Measurements from ENCODE around the gene COL5A1.

COL5A1 gene

DNA sequence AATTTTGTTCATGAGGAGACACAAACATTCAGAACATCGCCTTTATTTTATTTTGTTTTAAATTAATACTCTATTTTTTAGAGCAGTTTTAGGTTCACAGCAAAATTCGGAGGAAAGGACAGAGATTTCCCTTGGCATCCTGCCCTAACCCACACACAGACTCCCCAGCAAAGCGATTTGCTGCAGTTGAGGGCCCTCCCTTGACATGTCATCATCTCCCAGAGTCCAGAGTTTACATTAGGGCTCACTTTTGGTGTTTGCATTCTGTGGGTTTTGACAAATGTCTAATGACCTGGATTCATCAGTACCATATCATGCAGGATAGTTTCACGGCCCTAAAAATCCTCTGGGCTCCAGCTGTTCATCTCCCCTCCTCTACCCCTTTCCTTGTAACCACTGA is 33.6 kb upstream of the COL5A1 start:
- DNase-seq (ENCODE audit: low spot score) = no peak

DNA sequence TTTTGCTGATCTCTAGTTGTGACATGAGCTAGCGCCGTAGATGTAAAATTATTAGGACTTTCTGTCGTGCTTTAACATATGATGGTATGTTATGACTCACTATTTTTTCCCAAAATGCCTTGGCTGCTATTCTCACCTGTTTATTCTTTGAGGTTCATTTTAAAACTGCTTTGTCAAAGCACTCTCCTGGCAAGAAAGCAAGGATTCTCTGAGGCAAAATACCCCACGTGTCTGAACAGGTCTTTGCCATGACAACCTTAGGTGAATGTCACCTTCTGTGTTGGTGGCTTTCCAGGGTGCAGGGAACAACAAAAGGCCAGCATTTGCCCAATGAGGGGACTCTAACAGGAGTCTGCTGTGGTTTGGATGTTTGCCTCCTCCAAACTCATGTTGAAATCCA is 30.6 kb upstream of the COL5A1 start:
- DNase-seq (ENCODE audit: low spot score) = no peak

DNA sequence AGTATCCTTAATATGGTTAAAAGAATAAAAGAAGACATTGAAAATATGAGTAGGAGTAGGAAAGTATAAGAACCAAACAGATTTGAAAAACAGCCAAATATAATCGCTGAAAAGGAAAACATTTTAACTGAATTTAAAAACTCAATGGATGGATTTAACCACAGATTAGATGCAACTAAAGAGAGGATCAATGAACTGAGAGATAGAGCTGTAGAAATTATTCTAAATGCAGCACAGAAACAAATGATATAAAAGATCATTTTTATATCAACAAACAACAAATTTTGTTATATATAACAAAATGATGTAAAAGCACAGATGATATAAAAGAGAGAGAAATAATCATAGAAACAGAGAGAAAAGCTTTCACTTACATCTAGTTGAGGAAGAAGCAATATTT is 29.3 kb upstream of the COL5A1 start:
- DNase-seq (ENCODE audit: low spot score) = no peak

DNA sequence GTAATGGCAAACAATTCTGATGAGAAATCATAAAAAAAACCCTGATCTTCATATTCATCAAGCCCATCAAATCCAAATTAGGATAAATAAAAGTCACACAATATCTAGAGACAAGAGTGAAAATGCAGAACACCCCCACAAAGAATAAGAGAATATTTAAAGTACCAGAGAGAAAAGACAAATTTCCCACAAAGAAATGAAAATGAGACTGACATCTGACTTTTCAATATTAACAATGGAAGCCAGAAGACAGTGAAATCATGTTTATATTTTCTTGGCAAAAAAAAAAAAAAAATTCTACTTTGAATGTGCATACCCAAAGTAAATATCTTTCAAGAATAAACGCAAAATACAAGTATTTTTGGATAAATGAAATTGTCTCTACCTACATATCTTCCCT is 28.9 kb upstream of the COL5A1 start:
- DNase-seq (ENCODE audit: low spot score) = no peak

DNA sequence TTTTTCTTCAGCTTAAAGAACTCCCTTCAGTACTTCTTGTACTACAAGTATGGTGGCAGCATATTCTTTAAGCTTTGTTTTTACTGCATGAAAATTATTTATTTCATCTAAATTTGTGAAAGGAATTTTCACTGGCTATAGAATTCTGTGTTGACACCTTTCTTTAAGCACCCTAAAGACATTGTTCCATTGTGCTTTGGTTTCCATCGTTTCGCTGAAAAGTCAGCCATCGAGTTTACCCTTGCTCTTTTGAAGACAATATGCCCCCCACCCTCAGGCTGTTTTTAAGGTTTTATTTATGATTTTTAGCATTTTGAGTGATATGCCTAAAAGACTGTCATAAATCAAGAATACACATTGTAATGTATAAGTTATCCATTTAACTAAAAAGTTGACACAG is 27.3 kb upstream of the COL5A1 start:
- no peak for DNase-seq (ENCODE audit: low spot score)

DNA sequence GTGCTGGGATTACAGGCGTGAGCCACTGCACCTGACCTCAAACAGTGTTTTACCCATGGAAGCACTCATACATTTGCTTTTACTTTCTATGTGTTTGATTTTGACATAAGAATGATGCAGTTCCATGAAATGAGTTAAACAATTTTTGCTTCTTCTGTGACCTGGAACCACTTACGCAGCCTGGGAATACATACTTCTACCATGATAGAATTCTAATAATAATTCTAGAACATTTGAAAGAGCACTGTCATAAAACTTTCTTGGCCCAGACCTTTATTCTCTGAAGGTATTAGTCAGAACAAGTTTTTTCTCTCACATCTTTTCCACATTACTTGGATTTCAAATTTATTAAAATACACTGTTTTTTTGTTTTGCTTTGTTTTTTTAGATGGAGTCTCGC is 25.3 kb upstream of the COL5A1 start:
- DNase-seq (ENCODE audit: low spot score) = no peak

DNA sequence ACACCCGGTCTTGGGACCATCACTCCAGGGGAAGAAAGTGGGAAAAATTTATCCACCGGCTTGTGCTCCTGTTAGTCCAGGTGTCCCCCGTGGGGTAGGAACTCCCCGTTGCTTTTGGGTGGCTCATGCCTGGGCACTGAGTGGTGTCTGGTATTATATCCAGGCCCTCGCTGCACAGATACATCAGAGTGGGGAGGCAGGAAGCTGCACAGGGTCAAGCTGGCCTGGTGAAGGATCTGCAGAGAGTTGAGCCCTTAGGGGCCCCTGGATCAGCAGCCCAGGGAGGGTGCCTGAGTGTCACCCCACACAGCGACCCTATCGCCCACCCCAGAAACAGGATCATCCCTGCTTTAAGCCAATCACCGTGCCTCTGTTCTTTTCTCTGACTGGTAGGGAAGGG is 24.4 kb upstream of the COL5A1 start:
- no peak for DNase-seq (ENCODE audit: low spot score)

DNA sequence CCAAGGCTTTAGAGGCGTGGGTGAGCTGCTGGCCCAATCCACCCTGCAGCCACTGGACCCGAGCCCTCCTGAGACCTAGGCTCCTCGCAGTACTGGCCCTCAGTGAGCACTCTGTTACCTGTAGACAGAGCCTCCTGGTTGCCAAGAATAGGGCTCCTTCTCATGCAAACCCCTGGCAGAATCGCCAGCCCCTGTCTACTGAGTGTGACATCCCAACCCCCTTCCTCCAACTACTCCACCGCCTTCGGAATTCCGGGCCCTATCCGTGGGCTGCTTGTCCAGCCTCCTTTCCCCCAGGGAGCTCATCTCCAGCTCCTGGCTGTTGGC is 23.8 kb upstream of the COL5A1 start:
- no peak for DNase-seq (ENCODE audit: low spot score)

DNA sequence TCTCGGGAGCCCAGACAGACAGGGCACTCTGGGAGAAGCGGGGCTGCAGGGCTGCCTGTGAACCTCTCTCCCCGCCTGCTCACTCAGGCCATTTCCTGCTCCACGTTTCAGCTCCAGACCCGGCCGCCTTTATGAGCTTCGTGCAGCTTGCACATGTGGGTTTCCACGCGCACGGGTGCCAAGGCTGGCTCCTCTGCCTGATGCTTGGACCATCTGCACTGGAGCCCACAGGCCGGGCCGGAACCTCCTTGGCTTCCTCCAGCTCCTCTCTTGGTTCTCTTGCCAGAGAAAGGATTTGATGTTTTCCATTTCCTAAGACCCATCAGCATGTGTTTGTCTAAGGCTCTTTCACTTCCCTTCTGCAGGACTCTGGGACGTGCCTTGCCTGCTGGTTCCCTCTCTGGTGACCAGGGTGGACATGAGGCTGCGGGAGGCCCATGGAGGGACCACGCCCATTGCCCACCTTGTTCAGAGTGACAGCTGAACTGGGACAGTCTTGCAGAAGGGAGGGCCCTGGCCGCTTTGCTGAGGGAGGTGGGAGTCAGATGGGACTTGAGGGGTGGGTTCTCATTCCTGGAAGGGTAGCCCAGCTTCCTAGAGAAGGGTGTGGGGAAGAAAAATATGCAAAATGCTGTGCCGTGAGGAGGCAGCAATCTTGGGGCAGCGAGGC is 23.3 kb upstream of the COL5A1 start:
- no peak for DNase-seq (ENCODE audit: low spot score)

DNA sequence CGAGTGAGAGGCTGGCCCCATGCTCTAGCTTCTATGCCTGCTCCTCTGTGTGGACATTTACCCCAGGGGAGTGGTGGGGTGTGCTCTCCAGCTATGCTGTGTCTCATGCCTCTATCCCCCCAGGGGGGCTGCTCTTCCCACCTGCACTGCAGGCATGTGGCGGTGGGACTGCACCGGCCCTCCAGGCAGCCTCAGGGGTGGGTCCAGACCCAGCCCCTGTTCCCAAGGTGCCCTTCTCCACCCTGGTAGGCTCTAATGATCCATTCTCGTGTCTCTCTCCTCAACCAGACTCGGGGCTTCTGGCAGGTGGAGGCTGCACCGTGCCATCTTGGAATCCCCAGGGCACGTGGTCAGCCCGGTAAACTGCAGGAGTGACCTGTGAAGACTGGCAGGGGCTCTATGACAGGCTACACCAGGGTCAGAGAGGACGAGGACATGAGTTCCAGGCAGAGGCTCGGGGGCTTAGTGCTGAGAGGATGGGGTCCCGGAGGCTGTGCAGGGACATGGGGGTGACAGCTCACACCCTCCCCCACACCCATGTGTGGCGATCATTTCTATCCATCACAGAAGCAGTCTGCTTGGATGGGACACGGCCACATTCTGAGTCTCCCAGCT is 22.7 kb upstream of the COL5A1 start:
- no peak for DNase-seq (ENCODE audit: low spot score)

DNA sequence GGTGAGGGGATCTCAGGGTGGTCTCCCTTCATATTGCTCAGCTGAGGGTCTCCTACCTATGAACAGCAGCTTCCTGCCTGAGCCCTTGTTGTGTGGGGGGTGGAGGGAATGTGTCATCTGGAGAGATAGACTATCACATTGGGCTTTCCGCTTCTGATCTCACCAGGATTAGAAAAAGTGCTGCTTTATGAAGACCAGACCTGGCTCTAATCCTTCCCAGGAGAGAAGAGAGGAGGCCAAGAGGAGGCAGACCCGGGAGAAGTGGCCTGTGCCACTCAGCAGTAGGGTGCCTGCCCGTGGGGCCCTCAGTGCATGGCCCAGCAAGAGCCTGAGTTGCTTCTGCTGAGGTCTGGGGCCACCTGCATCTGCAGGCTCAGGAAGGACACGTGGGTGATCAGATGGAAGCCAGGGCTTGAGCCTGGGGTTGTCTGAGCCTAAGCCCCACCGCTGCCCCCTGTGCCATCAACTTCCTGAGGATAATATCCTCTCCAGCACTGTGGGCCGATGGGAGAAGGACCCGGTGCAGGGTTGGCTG is 22.1 kb upstream of the COL5A1 start:
- no peak for DNase-seq (ENCODE audit: low spot score)

DNA sequence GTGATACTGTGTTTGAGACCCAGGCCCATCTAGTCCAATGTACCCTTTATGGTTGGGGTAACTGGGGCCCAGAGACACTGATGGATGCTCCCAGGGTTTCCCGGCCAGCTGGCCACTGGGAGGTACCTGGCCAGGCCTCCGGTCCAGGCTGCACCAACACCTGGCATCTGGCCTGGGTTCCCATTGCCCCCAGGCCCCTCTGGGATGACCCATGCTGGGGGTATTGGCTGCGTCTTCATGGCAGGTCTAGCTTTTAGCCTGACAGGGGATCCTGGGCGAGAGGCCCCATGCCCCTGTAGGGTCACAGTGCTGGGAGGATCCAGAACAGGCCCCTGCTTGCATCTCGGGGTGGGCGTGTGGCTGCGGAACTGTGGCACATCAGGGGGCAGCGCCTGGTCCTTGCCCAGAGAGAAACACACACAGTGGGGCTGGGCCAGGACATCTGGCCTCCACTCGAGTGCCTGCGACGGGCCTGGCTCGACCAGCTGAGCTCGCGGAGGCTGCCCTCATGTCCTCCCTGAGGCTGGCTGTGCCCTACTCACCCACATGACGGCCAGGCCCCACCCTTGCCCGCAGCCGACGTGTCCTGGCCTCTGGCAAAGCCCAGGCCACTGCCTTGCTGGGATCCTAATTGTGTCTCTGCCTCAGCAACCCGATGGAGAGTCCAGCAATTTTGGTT is 21.5 kb upstream of the COL5A1 start:
- DNase-seq (ENCODE audit: low spot score) = no peak

DNA sequence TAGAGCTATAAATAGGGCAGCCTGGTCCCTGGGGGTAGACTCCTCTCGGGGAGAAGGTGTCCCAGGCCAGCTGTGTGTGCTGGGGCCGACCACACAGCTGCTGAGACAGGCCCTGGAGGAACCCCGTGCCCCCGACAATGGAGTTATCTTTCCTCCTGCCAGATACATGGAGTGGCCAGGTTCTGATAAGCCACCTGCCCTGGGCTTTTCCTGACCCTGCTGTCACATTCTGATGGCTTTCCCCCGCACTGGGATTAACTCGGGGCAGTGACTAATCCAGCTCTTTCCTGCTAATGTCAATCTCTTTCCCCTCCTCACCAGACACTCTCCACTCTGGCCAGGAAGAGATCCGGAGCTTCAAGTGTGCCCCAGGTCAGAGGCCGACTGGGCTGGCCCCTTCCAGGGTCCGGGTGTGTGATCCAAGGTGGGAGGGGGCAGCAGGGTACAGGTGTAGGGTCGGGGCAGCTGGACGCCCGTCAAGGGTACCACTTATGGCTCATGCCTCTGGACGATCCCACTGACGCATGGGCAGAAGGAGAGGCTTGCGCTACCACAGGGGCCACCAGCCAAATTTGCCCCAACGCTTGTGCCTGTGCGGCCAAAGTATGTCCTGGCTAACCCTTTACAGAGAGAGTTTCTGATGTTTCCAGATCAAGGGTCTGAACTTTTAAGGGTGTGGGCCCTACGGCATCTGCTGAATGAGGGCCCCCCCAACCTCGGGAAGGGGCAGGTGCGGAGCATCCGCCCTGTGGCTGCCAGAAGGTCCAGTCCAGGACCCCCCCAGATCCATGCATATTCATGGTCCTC is 20.6 kb upstream of the COL5A1 start:
- DNase-seq (ENCODE audit: low spot score) = no peak

DNA sequence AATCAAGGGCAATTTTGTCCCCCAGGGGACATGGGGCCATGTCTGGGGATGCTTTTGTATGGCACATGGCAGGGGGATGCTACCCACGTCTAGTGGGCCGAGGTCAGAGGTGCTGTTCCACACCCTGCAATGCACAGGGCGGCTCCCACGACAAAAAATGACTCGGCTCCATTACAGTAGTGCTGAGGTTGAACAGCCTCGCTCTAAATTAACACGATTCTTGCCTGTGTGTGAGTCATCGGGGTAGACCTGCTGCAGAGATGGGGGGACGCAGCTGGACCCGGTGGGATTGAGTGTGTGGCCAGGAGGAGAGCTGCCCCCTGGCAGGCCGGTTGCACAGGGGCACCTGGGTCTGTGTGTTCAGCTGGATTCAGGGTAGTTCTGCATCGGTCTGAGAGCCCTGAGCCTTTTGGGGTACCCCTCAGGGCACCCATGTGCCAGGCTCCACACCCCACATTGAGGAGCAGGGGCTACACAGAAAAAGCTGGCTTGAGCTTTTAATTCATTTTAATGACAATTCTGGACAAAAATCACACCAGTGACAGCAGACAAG is 20.0 kb upstream of the COL5A1 start:
- DNase-seq (ENCODE audit: low spot score) = no peak

DNA sequence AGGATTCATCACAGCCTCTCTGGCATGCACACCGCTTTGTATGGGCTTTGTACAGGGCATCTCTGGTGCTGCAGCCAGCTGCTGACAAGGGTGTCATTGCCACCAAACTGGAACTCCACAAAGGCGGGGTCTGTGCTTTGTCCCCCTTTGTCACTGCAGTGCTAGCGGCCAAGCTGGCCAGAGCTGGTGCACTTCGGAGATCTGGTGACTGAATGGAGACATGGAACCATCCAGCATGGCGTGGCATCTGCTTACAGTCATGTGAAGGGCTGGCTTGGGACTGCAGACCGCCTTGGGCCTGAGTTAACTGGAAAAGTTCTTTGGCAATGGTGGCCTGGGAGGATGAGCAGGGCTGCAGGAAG is 18.7 kb upstream of the COL5A1 start:
- DNase-seq (ENCODE audit: low spot score) = no peak

DNA sequence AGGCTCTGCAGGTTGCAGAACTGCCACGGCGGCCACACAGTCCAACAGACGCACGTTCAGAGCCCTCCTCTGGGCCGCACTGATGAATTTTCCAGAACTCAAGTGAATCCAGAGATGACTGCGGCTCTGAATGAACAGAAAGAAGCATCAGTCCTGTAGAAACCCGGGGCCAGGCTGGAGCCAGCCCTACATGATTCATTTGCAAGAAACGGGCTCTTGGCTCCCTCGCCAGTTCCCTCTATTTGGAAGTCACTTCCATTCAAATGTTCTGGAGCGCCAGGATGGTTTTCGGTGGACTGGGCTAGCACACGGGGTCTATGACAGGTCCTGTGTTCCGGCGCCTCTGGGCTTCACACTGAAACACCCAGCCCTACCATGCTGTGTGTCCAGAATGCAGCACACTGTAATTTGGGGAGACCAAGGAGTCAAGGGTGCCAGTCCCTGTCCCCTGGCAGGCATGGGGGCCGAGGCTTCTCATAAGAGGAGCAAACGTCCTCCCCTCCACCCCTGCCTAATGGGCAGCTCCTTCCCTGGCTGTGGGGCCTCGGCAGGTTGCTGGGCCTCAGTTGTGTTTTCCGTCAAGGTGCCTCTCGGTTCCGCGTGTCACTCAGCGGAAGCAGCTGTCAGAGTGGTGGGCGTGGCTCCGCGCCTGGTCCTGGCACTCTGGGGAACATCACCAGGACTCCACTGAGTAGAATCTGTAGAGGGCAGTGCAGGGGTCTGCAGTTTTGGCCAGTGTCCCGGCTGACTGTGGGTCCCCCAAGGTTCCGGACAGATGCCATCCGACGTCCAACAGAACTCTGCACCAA is 18.1 kb upstream of the COL5A1 start:
- no peak for DNase-seq (ENCODE audit: low spot score)

DNA sequence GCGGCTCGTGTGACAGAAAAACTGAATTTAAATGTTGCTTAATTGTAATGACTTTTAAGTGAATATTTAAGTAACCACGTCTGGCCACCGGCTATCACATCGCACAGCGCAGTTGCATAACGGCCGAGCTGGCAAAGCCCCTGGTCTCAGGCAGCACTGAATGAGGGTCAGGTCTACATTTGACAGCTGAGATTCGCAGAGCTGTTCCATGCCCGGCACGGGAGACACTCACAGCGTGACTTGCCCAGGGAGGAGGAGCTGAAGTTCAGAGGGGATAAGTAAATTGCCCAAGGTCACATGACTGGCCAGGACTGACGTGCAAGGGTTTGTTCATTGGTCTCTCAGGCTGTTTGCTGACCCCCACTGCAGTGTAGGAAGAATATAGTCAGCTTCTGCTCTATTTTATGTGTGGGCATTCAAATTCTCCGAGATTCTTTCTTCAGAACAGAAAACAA is 17.4 kb upstream of the COL5A1 start:
- DNase-seq (ENCODE audit: low spot score) = no peak

DNA sequence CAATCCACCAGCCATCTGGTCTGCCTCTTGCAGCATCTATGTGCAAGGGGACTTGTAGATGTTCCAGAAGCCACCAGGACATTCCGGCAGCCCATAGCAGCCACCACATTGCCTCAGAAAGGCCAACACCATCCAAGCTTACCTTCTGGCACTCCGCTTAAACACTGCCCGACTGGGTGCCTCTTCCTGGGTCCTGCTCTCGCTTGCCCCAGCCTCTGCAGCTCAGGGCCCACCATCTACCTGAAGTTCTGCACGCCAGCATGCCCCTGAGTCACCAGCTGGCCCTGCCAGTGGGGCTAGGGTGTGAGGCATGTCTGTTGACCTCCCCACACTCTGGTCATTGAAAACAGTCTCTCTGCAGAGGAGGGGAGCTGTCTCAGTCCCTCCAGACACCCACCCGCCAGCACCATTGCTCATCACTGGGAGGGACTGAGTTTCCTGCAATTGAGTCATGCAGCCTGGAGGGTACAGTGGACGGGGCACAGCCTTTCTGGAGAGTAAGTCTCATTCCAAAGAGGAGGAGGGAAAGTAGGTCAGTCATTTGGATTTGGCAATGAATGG is 16.9 kb upstream of the COL5A1 start:
- DNase-seq (ENCODE audit: low spot score) = no peak

DNA sequence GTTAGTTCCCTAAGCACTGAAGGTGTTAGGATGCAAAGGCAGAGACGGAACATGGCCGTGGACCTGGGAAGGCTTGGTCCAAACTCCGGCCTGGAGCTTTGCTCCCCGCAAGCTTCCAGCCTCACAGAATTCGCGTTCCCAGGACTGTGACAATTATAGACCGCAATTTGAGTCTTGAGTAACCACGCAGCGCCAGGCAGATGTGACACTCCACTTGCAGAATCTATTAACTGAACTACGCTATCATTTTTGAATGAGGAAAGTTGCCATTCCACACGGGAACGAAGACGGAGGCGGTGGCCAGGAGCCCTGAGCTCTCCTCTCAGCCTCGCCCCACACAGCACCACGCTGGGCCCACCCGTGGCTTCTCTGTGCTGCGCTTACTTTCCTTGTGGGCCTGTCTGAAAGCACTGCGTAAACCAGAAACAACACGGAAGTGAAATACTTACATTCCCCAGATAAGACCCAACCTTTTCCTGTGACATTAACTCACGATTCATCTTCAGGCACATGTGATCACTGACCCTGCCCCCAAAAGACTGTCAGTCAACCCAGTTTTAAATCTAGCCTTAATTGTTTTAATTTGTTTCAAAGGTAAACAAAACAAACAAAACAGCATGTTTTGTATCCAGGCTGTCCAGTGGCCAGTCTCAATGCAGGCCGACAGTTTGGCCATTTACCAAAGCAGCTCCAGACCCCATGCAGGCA is 16.1 kb upstream of the COL5A1 start:
- no peak for DNase-seq (ENCODE audit: low spot score)

DNA sequence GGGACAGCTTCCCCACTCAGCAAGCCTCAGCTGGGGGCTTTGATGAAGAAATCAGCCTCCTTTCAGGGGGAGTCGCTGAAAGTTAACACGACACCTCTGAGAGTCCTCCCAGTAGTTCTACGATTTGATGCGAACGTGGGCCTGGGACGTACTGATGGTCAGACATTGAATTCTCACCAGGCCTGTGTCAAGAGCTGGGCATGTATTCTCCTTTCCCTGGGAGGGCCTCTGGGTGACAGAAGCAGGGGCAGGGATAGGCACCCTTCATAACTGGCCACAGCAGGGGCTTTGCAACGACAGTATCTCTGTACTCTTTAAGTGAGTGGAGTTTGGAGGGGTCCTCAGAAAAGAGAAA is 15.6 kb upstream of the COL5A1 start:
- DNase-seq (ENCODE audit: low spot score) = no peak
